ENCODE measurements around the gene WFDC1. TPM values are rescaled to one million over a fixed set of nuclear protein-coding genes. Genes with fewer than 3 reads are reported as not detected.

WFDC1 gene
- total and polyA plus RNA-seq, 2 donors (not counting 3 experiments of a cell fraction or from before 2014, with no cell fraction given), result not detected

GRCh38 chr16:84270071-84270470 lies 24.6 kb upstream of the WFDC1 start:
- no peak overlapping the region for H2AFZ ChIP-seq (ENCODE audit: low read depth, low read length)
- ChIA-PET CTCF (no interaction called here), POLR2A (no interaction called here)
- no peaks in the 10 kb centered on the region for H3K79me2 ChIP-seq (ENCODE audit: control insufficient read depth, insufficient read depth, low read length)
- BruUV-seq (replicated peaks), result no TSS peak
- intact Hi-C loops (cut with micrococcal nuclease) (no loop called here), dilution Hi-C loops (cut with MboI; ENCODE audit: extremely low pct_ligation_motif_present, low sequenced_read_pairs) (no loop called here)
- TF ChIP-seq MYC (IDR thresholded peaks at IDR 0.05; ENCODE audit: low read depth, low read length), result no peak
- no peak for TF ChIP-seq FOS (IDR thresholded peaks at IDR 0.05; ENCODE audit: borderline replicate concordance, insufficient read depth, low read length)
- no peak for TF ChIP-seq JUN (IDR thresholded peaks at IDR 0.05; ENCODE audit: borderline replicate concordance, insufficient read depth, insufficient read length, low read depth)
- TF ChIP-seq POLR2A (IDR thresholded peaks at IDR 0.05; ENCODE audit: low read depth, low read length), result no peak
- no peak for TF ChIP-seq EZH2 (IDR thresholded peaks at IDR 0.05; ENCODE audit: borderline replicate concordance, low read depth, low read length, severe bottlenecking)
- TF ChIP-seq, protein P1, sequence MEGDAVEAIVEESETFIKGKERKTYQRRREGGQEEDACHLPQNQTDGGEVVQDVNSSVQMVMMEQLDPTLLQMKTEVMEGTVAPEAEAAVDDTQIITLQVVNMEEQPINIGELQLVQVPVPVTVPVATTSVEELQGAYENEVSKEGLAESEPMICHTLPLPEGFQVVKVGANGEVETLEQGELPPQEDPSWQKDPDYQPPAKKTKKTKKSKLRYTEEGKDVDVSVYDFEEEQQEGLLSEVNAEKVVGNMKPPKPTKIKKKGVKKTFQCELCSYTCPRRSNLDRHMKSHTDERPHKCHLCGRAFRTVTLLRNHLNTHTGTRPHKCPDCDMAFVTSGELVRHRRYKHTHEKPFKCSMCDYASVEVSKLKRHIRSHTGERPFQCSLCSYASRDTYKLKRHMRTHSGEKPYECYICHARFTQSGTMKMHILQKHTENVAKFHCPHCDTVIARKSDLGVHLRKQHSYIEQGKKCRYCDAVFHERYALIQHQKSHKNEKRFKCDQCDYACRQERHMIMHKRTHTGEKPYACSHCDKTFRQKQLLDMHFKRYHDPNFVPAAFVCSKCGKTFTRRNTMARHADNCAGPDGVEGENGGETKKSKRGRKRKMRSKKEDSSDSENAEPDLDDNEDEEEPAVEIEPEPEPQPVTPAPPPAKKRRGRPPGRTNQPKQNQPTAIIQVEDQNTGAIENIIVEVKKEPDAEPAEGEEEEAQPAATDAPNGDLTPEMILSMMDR (IDR thresholded peaks at IDR 0.05; ENCODE audit: extremely low read depth in 1 of 2, insufficient read depth in 1 of 2, low read depth in 1 of 2, low read length in 2 of 2), result no peak
- TF ChIP-seq MAX (IDR thresholded peaks at IDR 0.05; ENCODE audit: insufficient read depth, insufficient read length), result no peak
- no peak for TF ChIP-seq GATA2 (IDR thresholded peaks at IDR 0.05; ENCODE audit: insufficient read depth, insufficient read length, low read depth, low read length)
- no peak for TF ChIP-seq POLR2AphosphoS5 (IDR thresholded peaks at IDR 0.05; ENCODE audit: insufficient read depth, low read depth, low read length)
- no peaks in the 10 kb centered on the region for H3K4me1 ChIP-seq (ENCODE audit: control insufficient read depth, extremely low read depth, insufficient read depth, low read length)
- no peaks in the 10 kb centered on the region for H4K20me1 ChIP-seq (replicated peaks; ENCODE audit: control insufficient read depth, extremely low read depth, insufficient read depth, low read length)
- no peak overlapping the region for H3K4me2 ChIP-seq (ENCODE audit: insufficient read depth, low read length)
- no peak overlapping the region for H3K4me3 ChIP-seq (replicated peaks in 1 of 3; ENCODE audit: insufficient read depth in 1 of 3, low read depth in 1 of 3, low read length in 3 of 3)
- H3K27me3 ChIP-seq (ENCODE audit: control insufficient read depth in 2 of 2, insufficient read depth in 2 of 2, low read length in 2 of 2), result peaks cover 0 to 4% of the 10 kb centered on the region in 2 experiments
- H3K27ac ChIP-seq (ENCODE audit: insufficient read depth, low read depth, low read length), result no peak overlapping the region
- H3K36me3 ChIP-seq (ENCODE audit: control insufficient read depth in 2 of 2, extremely low read depth in 1 of 2, insufficient read depth in 2 of 2, low read length in 2 of 2), result no peaks in the 10 kb centered on the region
- DNase-seq (ENCODE audit: low read depth, low spot score), result no peak
- H3K9me1 ChIP-seq (replicated peaks; ENCODE audit: control insufficient read depth, extremely low read depth, insufficient read depth, low read length), result no peaks in the 10 kb centered on the region
- no peaks in the 10 kb centered on the region for H3K9me3 ChIP-seq (replicated peaks; ENCODE audit: control insufficient read depth, insufficient read depth, low read length)
- H3K9ac ChIP-seq (replicated peaks; ENCODE audit: extremely low read depth, insufficient read depth, low read length), result no peak overlapping the region
- no peak for FAIRE-seq
